Activated CD8-positive, alpha-beta memory T cell treated with anti-CD3 and anti-CD28 coated beads for 24 hours (primary cell): ENCODE results near the gene CTIF.

ENCODE experiments used
- DNase-seq: peaks from one replicate; pipeline ENCODE4 v3.0.0-alpha.2; 2020

The CTIF gene

DNA sequence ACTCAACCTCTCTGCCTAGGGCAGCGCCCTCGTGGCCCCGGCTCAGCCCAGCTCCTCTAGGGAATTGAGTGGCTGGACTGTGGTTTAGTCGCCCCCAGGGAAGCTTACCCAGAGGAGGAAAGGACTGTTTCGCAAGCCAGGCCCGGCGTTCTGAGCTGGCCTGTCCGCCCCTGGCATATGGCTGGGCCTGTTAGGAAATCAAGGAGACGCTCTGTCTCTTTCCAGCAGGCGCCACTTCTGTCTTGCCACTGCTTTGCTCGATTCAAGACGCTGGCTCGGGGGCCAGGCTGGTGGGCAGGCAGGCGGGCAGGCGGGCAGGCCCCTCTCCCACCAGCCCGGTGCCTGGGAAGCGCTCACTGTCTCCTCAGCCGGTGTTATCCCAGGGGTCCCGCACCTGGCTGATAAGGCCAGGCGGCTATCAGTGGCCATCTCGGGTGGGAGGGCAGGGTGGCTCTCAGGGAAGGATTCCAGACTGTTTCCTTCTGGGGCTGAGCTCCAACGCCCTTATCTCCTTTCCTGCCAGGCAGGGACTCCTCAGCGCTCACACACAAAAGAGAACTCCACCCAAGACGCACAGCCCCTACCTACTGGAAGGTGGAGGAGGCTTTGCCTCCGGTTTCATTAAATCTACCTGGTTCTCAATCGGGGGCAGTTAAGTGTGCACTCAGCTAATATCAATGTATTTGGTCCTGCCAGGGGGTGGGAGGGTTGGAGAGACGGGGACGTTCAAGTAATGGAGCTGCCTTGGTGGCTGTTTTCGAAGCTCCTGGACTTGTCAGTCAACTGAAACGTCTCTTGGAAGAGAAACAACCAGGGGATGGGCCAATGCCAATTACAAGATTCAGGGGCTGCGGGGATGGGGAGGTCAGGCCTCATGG is 302.8 kb downstream of the CTIF start:
- DNase-seq, result no peak

GRCh38 chr18:48842259-48843061 is 303.6 kb downstream of the CTIF start:
- DNase-seq, result no peak

DNA sequence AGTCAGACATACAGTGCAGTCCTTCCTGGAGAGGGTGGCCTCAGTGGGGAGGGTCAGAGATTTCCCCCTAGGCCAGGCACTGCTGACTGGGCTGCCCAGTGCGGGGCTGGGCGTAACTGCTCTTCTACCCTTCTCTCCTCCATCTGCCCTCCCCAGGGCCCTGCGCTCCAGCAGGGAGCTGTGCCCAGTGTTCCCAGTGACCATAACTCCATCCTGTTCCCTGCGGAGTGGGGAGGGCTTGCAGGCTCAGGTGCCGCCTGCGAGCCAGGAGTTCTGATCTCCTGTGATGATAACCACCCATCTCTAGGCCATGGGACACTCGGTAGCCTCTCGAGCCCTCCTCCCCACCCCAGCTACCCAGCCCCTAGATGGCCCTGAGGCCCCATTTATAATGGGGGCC is 304.3 kb downstream of the CTIF start:
- DNase-seq, result no peak

- DNase-seq, result no peak
These were observed 304.8 kb downstream of the CTIF start for GRCh38 chr18:48843596-48843995.

- DNase-seq, result no peak
These were observed 305.4 kb downstream of the CTIF start for GRCh38 chr18:48844271-48844670.

- DNase-seq, result no peak
These were observed 306.3 kb downstream of the CTIF start for GRCh38 chr18:48845174-48845573.

DNA sequence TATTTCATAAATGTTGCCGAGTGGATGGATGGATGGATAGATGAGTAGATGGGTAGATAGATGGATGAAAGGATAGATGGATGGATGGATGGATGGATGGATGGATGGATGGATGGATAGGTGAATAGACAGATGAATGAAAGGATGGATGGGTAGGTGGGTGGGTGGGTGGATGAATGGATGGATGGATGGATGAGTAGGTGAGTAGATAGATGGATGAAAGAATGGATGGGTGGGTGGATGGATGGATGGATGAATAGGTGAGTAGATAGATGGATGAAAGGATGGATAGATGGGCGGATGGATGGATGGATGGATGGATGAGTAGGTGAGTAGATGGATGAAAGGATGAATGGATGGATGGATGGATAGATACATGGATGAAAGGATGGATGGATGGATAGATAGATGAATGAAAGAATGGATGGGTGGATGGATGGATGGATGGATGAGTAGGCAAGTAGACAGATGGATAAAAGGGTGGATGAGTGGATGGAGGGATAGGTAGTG is 307.6 kb downstream of the CTIF start:
- no peak for DNase-seq

GRCh38 chr18:48847807-48848486 is 309.1 kb downstream of the CTIF start:
- DNase-seq, result no peak

- no peak for DNase-seq
These were observed 309.9 kb downstream of the CTIF start for GRCh38 chr18:48848641-48849143.

GRCh38 chr18:48850822-48851598 is 312.2 kb downstream of the CTIF start:
- no peak for DNase-seq

- no peak for DNase-seq
These were observed 312.7 kb downstream of the CTIF start for GRCh38 chr18:48851599-48851960.

DNA sequence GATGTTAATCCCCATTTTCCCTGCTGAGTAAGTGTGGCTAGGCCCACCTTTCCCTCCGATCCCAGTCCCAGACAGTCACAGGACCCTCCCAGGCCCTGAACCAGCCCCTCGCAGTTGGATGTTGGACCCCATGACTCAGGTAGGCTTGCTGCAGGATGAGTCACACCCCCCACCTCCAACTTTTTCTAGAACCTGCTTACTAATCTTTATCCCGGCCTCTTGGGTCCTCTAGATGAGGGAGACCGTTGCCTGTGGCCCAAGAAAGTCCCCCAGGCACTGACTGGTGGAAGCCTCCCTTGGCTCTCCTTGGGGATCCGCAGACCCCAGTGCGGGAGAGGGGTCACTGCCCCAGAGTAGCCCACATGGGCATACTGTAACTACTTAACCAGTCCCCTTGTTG is 313.5 kb downstream of the CTIF start:
- DNase-seq, result no peak

- DNase-seq, result no peak
These were observed 314.0 kb downstream of the CTIF start for GRCh38 chr18:48852794-48853193.

GRCh38 chr18:48853588-48853987 is 314.8 kb downstream of the CTIF start:
- DNase-seq, result no peak

DNA sequence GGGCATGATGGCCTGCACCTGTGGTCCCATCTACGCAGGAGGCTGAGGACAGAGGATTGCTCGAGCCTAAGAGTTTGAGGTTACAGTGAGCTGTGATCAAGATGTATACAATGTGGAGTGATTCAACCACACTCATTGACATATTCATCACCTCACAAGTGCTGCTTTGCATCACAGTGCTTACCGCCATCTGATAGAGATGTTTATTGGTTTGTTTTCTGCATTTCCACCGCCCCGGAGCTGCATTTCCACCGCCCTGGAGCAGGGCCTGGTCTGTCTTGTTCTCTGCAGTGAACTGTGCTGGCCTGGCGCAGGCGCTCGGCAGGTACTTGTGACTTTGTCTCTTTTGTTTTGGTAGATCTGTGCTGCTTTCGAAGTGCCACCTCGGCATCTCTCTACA is 315.9 kb downstream of the CTIF start:
- no peak for DNase-seq

DNA sequence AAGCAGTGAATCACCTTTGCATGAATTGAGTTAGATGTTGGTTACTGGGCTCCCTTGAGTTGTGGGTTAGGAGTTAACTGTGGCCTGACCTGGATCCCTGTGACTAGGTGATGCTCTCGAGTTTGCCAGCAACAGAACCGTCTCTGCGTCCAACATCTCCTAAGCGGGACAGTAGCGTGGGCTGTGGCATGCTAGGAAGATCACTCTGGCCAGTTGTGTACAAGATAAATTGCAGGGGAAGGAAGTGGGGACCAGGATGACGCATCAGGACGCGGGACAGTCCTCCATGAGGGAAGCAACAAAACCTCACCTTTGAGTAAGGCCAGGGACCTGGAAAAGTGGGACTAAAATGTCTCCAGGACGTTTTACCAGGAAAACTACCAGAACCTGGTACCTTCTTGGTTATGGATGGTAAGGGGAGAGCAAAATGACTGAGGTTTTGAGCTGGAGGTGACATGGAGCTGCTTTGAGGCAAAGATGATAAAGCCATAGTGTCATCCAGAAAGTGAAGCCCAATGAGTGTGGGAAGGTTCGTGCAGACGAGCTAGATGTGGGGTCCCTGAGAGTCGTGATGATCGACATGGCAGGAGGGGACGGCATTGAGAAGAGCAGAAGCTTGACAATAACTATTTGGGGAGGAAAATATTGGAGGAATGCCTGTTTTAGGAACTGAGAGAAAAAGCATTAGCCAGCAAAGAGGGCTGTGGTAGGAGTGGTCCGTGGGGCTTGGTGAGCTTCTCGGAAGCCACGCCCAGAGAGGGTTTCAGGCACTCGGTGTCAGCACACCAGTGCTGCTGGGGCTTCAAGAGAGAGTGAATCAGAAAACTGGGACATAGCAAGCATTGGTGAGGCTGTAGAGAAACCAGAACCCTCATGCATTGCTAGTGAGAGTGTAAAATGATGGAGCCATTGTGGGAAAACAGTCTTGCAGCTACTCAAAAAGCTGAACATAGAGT is 316.9 kb downstream of the CTIF start:
- no peak for DNase-seq

GRCh38 chr18:48857023-48857694 is 318.3 kb downstream of the CTIF start:
- DNase-seq, result no peak

DNA sequence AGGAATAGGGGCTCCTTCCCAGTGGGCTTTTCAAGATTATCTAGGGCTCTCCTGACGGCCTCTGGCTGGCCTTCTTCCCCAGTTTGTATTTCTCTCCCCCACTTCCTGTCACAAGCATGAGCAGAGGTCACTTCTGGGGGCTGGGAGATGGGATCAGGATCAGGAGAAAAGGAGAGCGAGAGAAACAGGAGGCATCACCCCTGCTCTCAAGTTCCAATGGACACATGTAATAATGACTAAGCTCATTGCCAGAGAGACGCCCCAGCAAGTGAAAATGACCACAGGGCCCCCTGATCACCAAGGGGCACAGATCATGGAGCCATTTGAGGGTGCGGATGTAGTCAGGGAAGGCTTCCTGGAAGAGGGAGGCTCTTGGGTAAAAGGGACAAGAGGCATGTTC is 319.8 kb downstream of the CTIF start:
- no peak for DNase-seq

GRCh38 chr18:48859311-48860268 is 320.8 kb downstream of the CTIF start:
- DNase-seq, result no peak
